B cell (primary cell): ENCODE data around the gene OR1N1.

Experiments
- EZH2 ChIP-seq: IDR thresholded peaks from 2 replicates; pipeline ENCODE4 v1.6.1; 2012; ENCODE audit warnings: borderline replicate concordance, low read depth, mild to moderate bottlenecking, moderate library complexity, low read length; ENCODE audit not compliant: insufficient read depth, poor library complexity, severe bottlenecking
- TF ChIP-seq, protein P1 (sequence below): fragments of 200-600 bp; IDR thresholded peaks from one replicate; pipeline ENCODE4 v1.8.0; 2022; ENCODE audit warnings: antibody characterized with exemption, mild to moderate bottlenecking

DNA sequence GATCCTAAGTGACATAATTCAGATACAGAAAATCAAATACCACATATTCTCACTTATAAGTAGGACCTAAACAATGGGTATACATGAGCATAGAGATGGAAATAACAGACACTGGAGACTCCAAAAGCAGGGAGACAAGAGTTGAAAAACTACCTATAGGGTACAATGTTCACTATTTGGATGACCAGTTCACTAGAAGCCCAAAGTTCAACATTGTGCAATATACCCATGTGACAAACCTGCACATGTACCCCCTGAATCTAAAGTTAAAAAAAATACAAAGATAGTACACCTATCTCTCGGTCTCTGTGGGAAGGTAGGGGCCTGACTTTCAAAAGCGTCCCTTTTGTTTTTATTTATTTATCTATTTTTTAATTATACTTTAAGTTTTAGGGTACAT lies 11.7 kb upstream of the OR1N1 start:
- TF ChIP-seq EZH2, result no peak
- TF ChIP-seq, protein P1, sequence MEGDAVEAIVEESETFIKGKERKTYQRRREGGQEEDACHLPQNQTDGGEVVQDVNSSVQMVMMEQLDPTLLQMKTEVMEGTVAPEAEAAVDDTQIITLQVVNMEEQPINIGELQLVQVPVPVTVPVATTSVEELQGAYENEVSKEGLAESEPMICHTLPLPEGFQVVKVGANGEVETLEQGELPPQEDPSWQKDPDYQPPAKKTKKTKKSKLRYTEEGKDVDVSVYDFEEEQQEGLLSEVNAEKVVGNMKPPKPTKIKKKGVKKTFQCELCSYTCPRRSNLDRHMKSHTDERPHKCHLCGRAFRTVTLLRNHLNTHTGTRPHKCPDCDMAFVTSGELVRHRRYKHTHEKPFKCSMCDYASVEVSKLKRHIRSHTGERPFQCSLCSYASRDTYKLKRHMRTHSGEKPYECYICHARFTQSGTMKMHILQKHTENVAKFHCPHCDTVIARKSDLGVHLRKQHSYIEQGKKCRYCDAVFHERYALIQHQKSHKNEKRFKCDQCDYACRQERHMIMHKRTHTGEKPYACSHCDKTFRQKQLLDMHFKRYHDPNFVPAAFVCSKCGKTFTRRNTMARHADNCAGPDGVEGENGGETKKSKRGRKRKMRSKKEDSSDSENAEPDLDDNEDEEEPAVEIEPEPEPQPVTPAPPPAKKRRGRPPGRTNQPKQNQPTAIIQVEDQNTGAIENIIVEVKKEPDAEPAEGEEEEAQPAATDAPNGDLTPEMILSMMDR, result no peak
